Nephron progenitor cell (in vitro differentiated cells): ENCODE results near the gene HINFP.

ENCODE experiments used
- DNase-seq: peaks from one replicate; pipeline ENCODE4 v3.0.0; 2021
- H3K27ac Mint-ChIP-seq: 2 replicates; pipeline ENCODE4 v1.8.0; 2021; ENCODE audit warnings: mild to moderate bottlenecking, moderate library complexity, mixed read lengths
- H3K27me3 Mint-ChIP-seq: 2 replicates; pipeline ENCODE4 v1.8.0; 2021; ENCODE audit warnings: mild to moderate bottlenecking, low read depth, mixed read lengths; ENCODE audit not compliant: poor library complexity
- H3K36me3 Mint-ChIP-seq: 2 replicates; pipeline ENCODE4 v1.8.0; 2021; ENCODE audit warnings: low read depth, mixed read lengths
- H3K4me1 Mint-ChIP-seq: 2 replicates; pipeline ENCODE4 v1.8.0; 2021; ENCODE audit warnings: mixed read lengths
- H3K4me3 Mint-ChIP-seq: 2 replicates; pipeline ENCODE4 v1.8.0; 2021; ENCODE audit warnings: mild to moderate bottlenecking, moderate library complexity, mixed read lengths
- H3K9me3 Mint-ChIP-seq: 2 replicates; pipeline ENCODE4 v1.8.0; 2021; ENCODE audit warnings: mild to moderate bottlenecking, moderate library complexity, mixed read lengths
- CTCF ChIP-seq: fragments of 200-600 bp; sonication (generic); IDR thresholded peaks from 2 replicates; pipeline ENCODE4 v1.5.0; 2021; ENCODE audit warnings: antibody characterized with exemption

Gene HINFP

GRCh38 chr11:119091966-119092879 lies 29.2 kb upstream of the HINFP start:
- Mint-ChIP-seq H3K9me3 (no peaks in the 10 kb centered on the region), H3K27me3 (no peaks in the 10 kb centered on the region), H3K4me1 (peaks cover 52% of the 10 kb centered on the region), H3K27ac (peak overlapping the region; percentile 78), H3K36me3 (peaks cover 24% of the 10 kb centered on the region), H3K4me3 (peak overlapping the region; percentile 95)
- TF ChIP-seq CTCF = no peak
- DNase-seq = no peak

- Mint-ChIP-seq H3K4me3 (peak overlapping the region; percentile 95), H3K27ac (peak overlapping the region; percentile 95), H3K36me3 (peaks cover 34% of the 10 kb centered on the region), H3K4me1 (peaks cover 48% of the 10 kb centered on the region), H3K27me3 (no peaks in the 10 kb centered on the region), H3K9me3 (no peaks in the 10 kb centered on the region)
- TF ChIP-seq CTCF = no peak
- DNase-seq = no peak
These were observed 28.2 kb upstream of the HINFP start for GRCh38 chr11:119092880-119093842.

- Mint-ChIP-seq H3K36me3 (peaks cover 43% of the 10 kb centered on the region), H3K4me1 (peaks cover 53% of the 10 kb centered on the region), H3K9me3 (no peaks in the 10 kb centered on the region), H3K27me3 (no peaks in the 10 kb centered on the region), H3K27ac (peak overlapping the region; percentile 95), H3K4me3 (peak overlapping the region; percentile 95)
- TF ChIP-seq CTCF = no peak
- peak; percentile 44 for DNase-seq
These were observed 27.2 kb upstream of the HINFP start for GRCh38 chr11:119093942-119094815.

- Mint-ChIP-seq H3K36me3 (peaks cover 43% of the 10 kb centered on the region), H3K27me3 (no peaks in the 10 kb centered on the region), H3K4me3 (peak overlapping the region; percentile 91), H3K27ac (peak overlapping the region; percentile 93), H3K4me1 (peaks cover 55% of the 10 kb centered on the region), H3K9me3 (no peaks in the 10 kb centered on the region)
- DNase-seq = peak; percentile 67
- TF ChIP-seq CTCF = peak; percentile 49
These were observed 26.6 kb upstream of the HINFP start for GRCh38 chr11:119094816-119095065.

- Mint-ChIP-seq H3K36me3 (peaks cover 43% of the 10 kb centered on the region), H3K4me1 (peaks cover 55% of the 10 kb centered on the region), H3K4me3 (peak overlapping the region; percentile 91), H3K9me3 (no peaks in the 10 kb centered on the region), H3K27ac (peak overlapping the region; percentile 93), H3K27me3 (no peaks in the 10 kb centered on the region)
- no peak for TF ChIP-seq CTCF
- DNase-seq = peak; percentile 98
These were observed 26.1 kb upstream of the HINFP start for GRCh38 chr11:119095066-119095880.
